GM21423 (cell line): ENCODE measurements around the gene UQCRQ.

ENCODE experiments used
- ATAC-seq: cut with Tn5 transposase; IDR thresholded peaks from one replicate; pipeline ENCODE4 v1.9.1; 2021; ENCODE audit warnings: mild to moderate bottlenecking, moderate library complexity; ENCODE audit not compliant: unreplicated experiment

Gene UQCRQ

GRCh38 chr5:132867046-132867451 lies 607 bp downstream of the UQCRQ start:
- ATAC-seq: no peak

GRCh38 chr5:132868754-132869153 lies 2.3 kb downstream of the UQCRQ start:
- no peak for ATAC-seq

GRCh38 chr5:132870801-132871200 lies 4.4 kb downstream of the UQCRQ start:
- ATAC-seq: no peak

- no peak for ATAC-seq
Measured at GRCh38 chr5:132871459-132872284, 5.2 kb downstream of the UQCRQ start.

GRCh38 chr5:132872788-132873118 lies 6.3 kb downstream of the UQCRQ start:
- ATAC-seq: no peak

- no peak for ATAC-seq
Measured at GRCh38 chr5:132873119-132873929, 6.9 kb downstream of the UQCRQ start, which contains the start of gene LEAP2. Gene LEAP2, plus strand, starts transcription at chr5:132873668. Its CDS starts 27 bp downstream, at chr5:132873695.

GRCh38 chr5:132873930-132874271 lies 7.5 kb downstream of the UQCRQ start:
- no peak for ATAC-seq

- no peak for ATAC-seq
Measured at GRCh38 chr5:132876020-132876759, 9.7 kb downstream of the UQCRQ start.

- ATAC-seq: no peak
Measured at GRCh38 chr5:132877466-132877865, 11.0 kb downstream of the UQCRQ start.

- ATAC-seq: no peak
Measured at GRCh38 chr5:132877938-132878337, 11.5 kb downstream of the UQCRQ start.

GRCh38 chr5:132883261-132883834 lies 16.9 kb downstream of the UQCRQ start:
- ATAC-seq: peak; percentile 51

GRCh38 chr5:132884548-132884947 lies 18.1 kb downstream of the UQCRQ start:
- ATAC-seq: no peak

GRCh38 chr5:132886064-132886823 lies 19.8 kb downstream of the UQCRQ start:
- no peak for ATAC-seq

- no peak for ATAC-seq
Measured at GRCh38 chr5:132887283-132887682, 20.8 kb downstream of the UQCRQ start.

- no peak for ATAC-seq
Measured at GRCh38 chr5:132889501-132889900, 23.1 kb downstream of the UQCRQ start.

- ATAC-seq: no peak
Measured at GRCh38 chr5:132890817-132891216, 24.4 kb downstream of the UQCRQ start.

GRCh38 chr5:132895719-132896305 lies 29.4 kb downstream of the UQCRQ start:
- no peak for ATAC-seq

- ATAC-seq: no peak
Measured at GRCh38 chr5:132896685-132897084, 30.2 kb downstream of the UQCRQ start.

GRCh38 chr5:132898094-132898493 lies 31.7 kb downstream of the UQCRQ start:
- no peak for ATAC-seq

- no peak for ATAC-seq
Measured at GRCh38 chr5:132901036-132901435, 34.6 kb downstream of the UQCRQ start.
